HepG2 (cell line): Measurements from ENCODE around the gene GNG13. TPM values are rescaled to one million over a fixed set of nuclear protein-coding genes. Genes with fewer than 3 reads are reported as not detected.
A peak's percentile ranks its signal among the peaks of the same experiment; 100 is the strongest.

ENCODE experiments used
- ATAC-seq: fragments of 200-7000 bp; cut with Tn5 transposase; 3 replicates; pipeline ENCODE4 v1.9.1; 2020; ENCODE audit warnings: mild to moderate bottlenecking, moderate library complexity
- BruUV-seq: library from RNA; stranded (reverse); fragments of 400-500 nt; replicated peaks from 2 replicates; lab custom pipeline; 2021; lab: Mats Ljungman, UMichigan
- CTCF ChIA-PET: fragments of 300-600 bp; formaldehyde crosslinking; extraction: SDS; loops from one replicate; lab custom pipeline; 2021; ENCODE audit warnings: low total read pairs, inconsistent platforms, low intra/inter-chr PET ratio; lab: Yijun Ruan, JAX
- POLR2A ChIA-PET: fragments of 350-600 bp; sonication (Branson Sonifier 250); formaldehyde crosslinking; loops from one replicate; lab custom pipeline; 2020; ENCODE audit warnings: antibody characterized with exemption, inconsistent platforms; lab: Yijun Ruan, JAX
- DNase-seq: peaks from one replicate; pipeline ENCODE4 v3.0.0-alpha.2; 2015; ENCODE audit warnings: low spot score
- FAIRE-seq: peaks from 3 replicates; lab custom pipeline; 2011; peaks lifted over from hg19 to GRCh38; lab: Jason Lieb, UNC
- H2AFZ ChIP-seq: one replicate; pipeline ENCODE4 v1.6.1; 2011; ENCODE audit warnings: low read length, inconsistent platforms
- H3K27ac ChIP-seq: fragments of 300-600 bp; 3 replicates; pipeline ENCODE4 v1.8.0; 2011; ENCODE audit warnings: mixed run types, mild to moderate bottlenecking, mixed read lengths, low read length, inconsistent platforms; ENCODE audit not compliant: insufficient read depth; ENCODE audit errors: extremely low read length
- H3K27me3 ChIP-seq, 2 experiments: fragments of 200-600 bp in 1 of 2; 2 replicates in 1 of 2; 3 replicates in 1 of 2; pipeline versions ENCODE4 v1.6.0 to v1.8.0; 2011; ENCODE audit warnings: low read length in 2 of 2, mild to moderate bottlenecking in 2 of 2, moderate library complexity in 2 of 2, inconsistent platforms in 1 of 2; ENCODE audit not compliant: insufficient read depth in 2 of 2, control insufficient read depth in 1 of 2
- H3K36me3 ChIP-seq, 2 experiments: fragments of 200-600 bp in 1 of 2; replicated peaks in 1 of 2; 2 replicates in 1 of 2; 3 replicates in 1 of 2; pipeline versions ENCODE4 v1.5.1 to v1.8.0; 2011; ENCODE audit warnings: low read length in 2 of 2, inconsistent platforms in 1 of 2; ENCODE audit not compliant: insufficient read depth in 2 of 2, control insufficient read depth in 1 of 2
- H3K4me1 ChIP-seq: 2 replicates; pipeline ENCODE4 v1.5.1; 2012; ENCODE audit warnings: low read length, inconsistent platforms; ENCODE audit not compliant: insufficient read depth
- H3K4me2 ChIP-seq: 2 replicates; pipeline ENCODE4 v1.6.0; 2011; ENCODE audit warnings: low read depth, low read length, inconsistent platforms
- H3K4me3 ChIP-seq, 3 experiments: fragments of 200-600 bp in 1 of 3; sonication (generic), shearing (Covaris generic) in 1 of 3; replicated peaks in 1 of 3; 2 replicates each; pipeline ENCODE4 v1.5.1; 2011 to 2016; ENCODE audit warnings: low read length in 3 of 3, inconsistent platforms in 2 of 3, low read depth in 2 of 3, mild to moderate bottlenecking in 2 of 3, control low read depth in 1 of 3, mixed read lengths in 1 of 3; ENCODE audit not compliant: insufficient read depth in 1 of 3
- H3K79me2 ChIP-seq: one replicate; pipeline ENCODE4 v1.6.1; 2011; ENCODE audit warnings: low read length, inconsistent platforms; ENCODE audit not compliant: insufficient read depth
- H3K9ac ChIP-seq: 2 replicates; pipeline ENCODE4 v1.6.0; 2011; ENCODE audit warnings: mild to moderate bottlenecking, low read depth, low read length, inconsistent platforms; ENCODE audit not compliant: insufficient read depth
- H3K9me3 ChIP-seq: 2 replicates; pipeline ENCODE4 v1.5.1; 2012; ENCODE audit warnings: mild to moderate bottlenecking, low read length
- H4K20me1 ChIP-seq: 2 replicates; pipeline ENCODE4 v1.6.0; 2011; ENCODE audit warnings: inconsistent platforms, mild to moderate bottlenecking, low read length, moderate library complexity; ENCODE audit not compliant: insufficient read depth
- CEBPB ChIP-seq: IDR thresholded peaks from 2 replicates; pipeline ENCODE4 v1.6.1; 2011; ENCODE audit warnings: low read depth, low read length, improper control_type of control experiment, borderline replicate concordance
- GTF2F1 ChIP-seq: fragments of 150-350 bp; IDR thresholded peaks from 2 replicates; pipeline ENCODE4 v1.6.1; 2014; ENCODE audit warnings: low read length
- JUNB ChIP-seq: sonication (generic); formaldehyde crosslinking; IDR thresholded peaks from 2 replicates; pipeline ENCODE4 v1.8.0; 2022; ENCODE audit warnings: missing genetic modification reagents, mild to moderate bottlenecking, borderline replicate concordance
- NFRKB ChIP-seq: fragments of 450-650 bp; IDR thresholded peaks from 2 replicates; pipeline ENCODE4 v1.6.1; 2017
- ZNF138 ChIP-seq: sonication (generic); formaldehyde crosslinking; IDR thresholded peaks from 2 replicates; pipeline ENCODE4 v1.5.0; 2020; ENCODE audit warnings: mild to moderate bottlenecking, low read depth, missing genetic modification reagents
- ZNF501 ChIP-seq: sonication (generic); formaldehyde crosslinking; IDR thresholded peaks from 2 replicates; pipeline ENCODE4 v1.5.1; 2020; ENCODE audit warnings: mild to moderate bottlenecking, moderate library complexity, missing genetic modification reagents
- ZNF619 ChIP-seq: sonication (generic); formaldehyde crosslinking; IDR thresholded peaks from 2 replicates; pipeline ENCODE4 v1.4.0; 2020; ENCODE audit warnings: mild to moderate bottlenecking, missing genetic modification reagents
- ZNF703 ChIP-seq: sonication (generic); formaldehyde crosslinking; IDR thresholded peaks from 2 replicates; pipeline ENCODE4 v1.5.1; 2020; ENCODE audit warnings: missing genetic modification reagents, mild to moderate bottlenecking, moderate library complexity, borderline replicate concordance
- WGBS: methylation state at CpG from one replicate; pipeline ENCODE4 v1.1.6; 2017; ENCODE audit warnings: low lambda C conversion rate; 5-methylcytosine and 5-hydroxymethylcytosine counted together
- in situ Hi-C: cut with HindIII; loops from 2 replicates; pipeline ENCODE4 v1.10.0; 2017; ENCODE audit warnings: low pct_unique_long_range_greater_than_20kb; ENCODE audit not compliant: extremely low pct_ligation_motif_present
- intact Hi-C: fragments of 100-400 bp; cut with micrococcal nuclease; formaldehyde crosslinking; loops from one replicate; pipeline ENCODE4 v1.10.0; 2022; ENCODE audit not compliant: unreplicated experiment
- polyA plus RNA-seq, 8 experiments: library from polyadenylated mRNA; depleted of rRNA in 3 of 8; stranded (reverse) in 7 of 8; unstranded in 1 of 8; fragments of >200 nt; fragmentation: Illumina TruSeq in 4 of 8; extraction: Trizol in 4 of 8; gene quantifications; 2 replicates each; pipeline versions ENCODE4 v1.2.1 to v1.2.3, GENCODE V29; 2011 to 2016; ENCODE audit warnings: low read depth in 4 of 8, missing spikeins in 1 of 8, mixed read lengths in 1 of 8; ENCODE audit not compliant: insufficient read depth in 1 of 8
- total RNA-seq, 5 experiments: library from RNA; depleted of rRNA; stranded (reverse); fragments of >200 nt; fragmentation: Illumina TruSeq; extraction: Trizol; gene quantifications; 2 replicates each; pipeline ENCODE4 v1.2.3, GENCODE V29; 2016; ENCODE audit warnings: low read depth in 1 of 5
- TF ChIP-seq, protein P1 (sequence below): sonication (generic); formaldehyde crosslinking; IDR thresholded peaks from 2 replicates; pipeline ENCODE4 v1.4.0; 2020; ENCODE audit warnings: low read depth, missing genetic modification reagents
- TF ChIP-seq, protein P2 (sequence below): sonication (generic); formaldehyde crosslinking; IDR thresholded peaks from 2 replicates; pipeline ENCODE4 v1.5.1; 2020; ENCODE audit warnings: mild to moderate bottlenecking, missing genetic modification reagents, borderline replicate concordance

GNG13 gene
- total and polyA plus RNA-seq, 2 of the 13 experiments (the other 11 are each of a cell fraction or from before 2014, with no cell fraction given): not detected

GRCh38 chr16:768428-768827 lies 32.1 kb downstream of the GNG13 start:
- Histone ChIP-seq H3K4me1 (no peaks in the 10 kb centered on the region), H3K27ac (no peak overlapping the region), H3K27me3 (peaks cover 0 to 4% of the 10 kb centered on the region in 2 experiments; a peak in 2 of 5 replicates), H3K9ac (no peak overlapping the region), H3K4me3 (no peak overlapping the region), H4K20me1 (no peaks in the 10 kb centered on the region), H3K4me2 (no peak overlapping the region), H2AFZ (no peak overlapping the region), H3K9me3 (no peaks in the 10 kb centered on the region), H3K36me3 (no peaks in the 10 kb centered on the region), H3K79me2 (no peaks in the 10 kb centered on the region)
- in situ Hi-C loops (no loop called here), intact Hi-C loops (no loop called here)
- POLR2A ChIA-PET: no interaction called here
- CTCF ChIA-PET: no interaction called here
- 60% methylated on average over 10 of the region's 21 CpGs for WGBS
- no peak for TF ChIP-seq ZNF501 (CRISPR knock-in tag)
- no peak for TF ChIP-seq CEBPB
- TF ChIP-seq ZNF703 (CRISPR knock-in tag): no peak
- ATAC-seq (peak; percentile 26), DNase-seq (no peak), FAIRE-seq (no peak)
- BruUV-seq: no TSS peak

GRCh38 chr16:767743-768235 lies 32.7 kb downstream of the GNG13 start:
- Histone ChIP-seq H3K27me3 (peaks cover 0 to 4% of the 10 kb centered on the region in 2 experiments; a peak in 2 of 5 replicates), H3K4me1 (no peaks in the 10 kb centered on the region), H3K27ac (no peak overlapping the region), H2AFZ (no peak overlapping the region), H4K20me1 (no peaks in the 10 kb centered on the region), H3K4me3 (no peak overlapping the region), H3K4me2 (no peak overlapping the region), H3K36me3 (no peaks in the 10 kb centered on the region), H3K9ac (no peak overlapping the region), H3K79me2 (no peaks in the 10 kb centered on the region), H3K9me3 (no peaks in the 10 kb centered on the region)
- ChIA-PET POLR2A (no interaction called here), CTCF (no interaction called here)
- WGBS: 63% methylated on average over 38 of the region's 38 CpGs
- DNase-seq (no peak), ATAC-seq (no peak), FAIRE-seq (no peak)
- intact Hi-C loops (no loop called here), in situ Hi-C loops (no loop called here)
- no TSS peak for BruUV-seq
- TF ChIP-seq GTF2F1 (no peak), NFRKB (no peak), ZNF138 (CRISPR knock-in tag) (no peak), ZNF619 (no peak), JUNB (CRISPR knock-in tag) (no peak)
- TF ChIP-seq, protein P1, sequence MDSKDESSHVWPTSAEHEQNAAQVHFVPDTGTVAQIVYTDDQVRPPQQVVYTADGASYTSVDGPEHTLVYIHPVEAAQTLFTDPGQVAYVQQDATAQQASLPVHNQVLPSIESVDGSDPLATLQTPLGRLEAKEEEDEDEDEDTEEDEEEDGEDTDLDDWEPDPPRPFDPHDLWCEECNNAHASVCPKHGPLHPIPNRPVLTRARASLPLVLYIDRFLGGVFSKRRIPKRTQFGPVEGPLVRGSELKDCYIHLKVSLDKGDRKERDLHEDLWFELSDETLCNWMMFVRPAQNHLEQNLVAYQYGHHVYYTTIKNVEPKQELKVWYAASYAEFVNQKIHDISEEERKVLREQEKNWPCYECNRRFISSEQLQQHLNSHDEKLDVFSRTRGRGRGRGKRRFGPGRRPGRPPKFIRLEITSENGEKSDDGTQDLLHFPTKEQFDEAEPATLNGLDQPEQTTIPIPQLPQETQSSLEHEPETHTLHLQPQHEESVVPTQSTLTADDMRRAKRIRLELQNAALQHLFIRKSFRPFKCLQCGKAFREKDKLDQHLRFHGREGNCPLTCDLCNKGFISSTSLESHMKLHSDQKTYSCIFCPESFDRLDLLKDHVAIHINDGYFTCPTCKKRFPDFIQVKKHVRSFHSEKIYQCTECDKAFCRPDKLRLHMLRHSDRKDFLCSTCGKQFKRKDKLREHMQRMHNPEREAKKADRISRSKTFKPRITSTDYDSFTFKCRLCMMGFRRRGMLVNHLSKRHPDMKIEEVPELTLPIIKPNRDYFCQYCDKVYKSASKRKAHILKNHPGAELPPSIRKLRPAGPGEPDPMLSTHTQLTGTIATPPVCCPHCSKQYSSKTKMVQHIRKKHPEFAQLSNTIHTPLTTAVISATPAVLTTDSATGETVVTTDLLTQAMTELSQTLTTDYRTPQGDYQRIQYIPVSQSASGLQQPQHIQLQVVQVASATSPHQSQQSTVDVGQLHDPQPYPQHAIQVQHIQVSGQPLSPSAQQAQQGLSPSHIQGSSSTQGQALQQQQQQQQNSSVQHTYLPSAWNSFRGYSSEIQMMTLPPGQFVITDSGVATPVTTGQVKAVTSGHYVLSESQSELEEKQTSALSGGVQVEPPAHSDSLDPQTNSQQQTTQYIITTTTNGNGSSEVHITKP (CRISPR knock-in tag): no peak
- TF ChIP-seq, protein P2, sequence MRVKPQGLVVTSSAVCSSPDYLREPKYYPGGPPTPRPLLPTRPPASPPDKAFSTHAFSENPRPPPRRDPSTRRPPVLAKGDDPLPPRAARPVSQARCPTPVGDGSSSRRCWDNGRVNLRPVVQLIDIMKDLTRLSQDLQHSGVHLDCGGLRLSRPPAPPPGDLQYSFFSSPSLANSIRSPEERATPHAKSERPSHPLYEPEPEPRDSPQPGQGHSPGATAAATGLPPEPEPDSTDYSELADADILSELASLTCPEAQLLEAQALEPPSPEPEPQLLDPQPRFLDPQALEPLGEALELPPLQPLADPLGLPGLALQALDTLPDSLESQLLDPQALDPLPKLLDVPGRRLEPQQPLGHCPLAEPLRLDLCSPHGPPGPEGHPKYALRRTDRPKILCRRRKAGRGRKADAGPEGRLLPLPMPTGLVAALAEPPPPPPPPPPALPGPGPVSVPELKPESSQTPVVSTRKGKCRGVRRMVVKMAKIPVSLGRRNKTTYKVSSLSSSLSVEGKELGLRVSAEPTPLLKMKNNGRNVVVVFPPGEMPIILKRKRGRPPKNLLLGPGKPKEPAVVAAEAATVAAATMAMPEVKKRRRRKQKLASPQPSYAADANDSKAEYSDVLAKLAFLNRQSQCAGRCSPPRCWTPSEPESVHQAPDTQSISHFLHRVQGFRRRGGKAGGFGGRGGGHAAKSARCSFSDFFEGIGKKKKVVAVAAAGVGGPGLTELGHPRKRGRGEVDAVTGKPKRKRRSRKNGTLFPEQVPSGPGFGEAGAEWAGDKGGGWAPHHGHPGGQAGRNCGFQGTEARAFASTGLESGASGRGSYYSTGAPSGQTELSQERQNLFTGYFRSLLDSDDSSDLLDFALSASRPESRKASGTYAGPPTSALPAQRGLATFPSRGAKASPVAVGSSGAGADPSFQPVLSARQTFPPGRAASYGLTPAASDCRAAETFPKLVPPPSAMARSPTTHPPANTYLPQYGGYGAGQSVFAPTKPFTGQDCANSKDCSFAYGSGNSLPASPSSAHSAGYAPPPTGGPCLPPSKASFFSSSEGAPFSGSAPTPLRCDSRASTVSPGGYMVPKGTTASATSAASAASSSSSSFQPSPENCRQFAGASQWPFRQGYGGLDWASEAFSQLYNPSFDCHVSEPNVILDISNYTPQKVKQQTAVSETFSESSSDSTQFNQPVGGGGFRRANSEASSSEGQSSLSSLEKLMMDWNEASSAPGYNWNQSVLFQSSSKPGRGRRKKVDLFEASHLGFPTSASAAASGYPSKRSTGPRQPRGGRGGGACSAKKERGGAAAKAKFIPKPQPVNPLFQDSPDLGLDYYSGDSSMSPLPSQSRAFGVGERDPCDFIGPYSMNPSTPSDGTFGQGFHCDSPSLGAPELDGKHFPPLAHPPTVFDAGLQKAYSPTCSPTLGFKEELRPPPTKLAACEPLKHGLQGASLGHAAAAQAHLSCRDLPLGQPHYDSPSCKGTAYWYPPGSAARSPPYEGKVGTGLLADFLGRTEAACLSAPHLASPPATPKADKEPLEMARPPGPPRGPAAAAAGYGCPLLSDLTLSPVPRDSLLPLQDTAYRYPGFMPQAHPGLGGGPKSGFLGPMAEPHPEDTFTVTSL (CRISPR knock-in tag): no peak
